ENCODE measurements around the gene SLC16A12. TPM values are rescaled to one million over a fixed set of nuclear protein-coding genes. Genes with fewer than 3 reads are reported as not detected.
"Not testable (repeated sequence)": the region's sequence is repeated elsewhere in the genome, so short reads cannot be mapped to it uniquely, and the experiment has no call there.

Gene SLC16A12
- total RNA-seq, 2 donors from 2014 or later: 0.20 to 0.24 TPM

- intact Hi-C loops (cut with DNase I): no loop called here
- Histone ChIP-seq H3K4me3 (no peak overlapping the region), H3K27me3 (no peaks in the 10 kb centered on the region), H3K36me3 (peaks cover 4% of the 10 kb centered on the region), H3K9ac (ENCODE audit: low read depth in 2 of 2, low read length in 2 of 2) (no peak overlapping the region), H3K9me3 (no peaks in the 10 kb centered on the region), H3K4me1 (no peaks in the 10 kb centered on the region), H3K27ac (no peak overlapping the region)
- no peak for TF ChIP-seq CTCF (IDR thresholded peaks at IDR 0.05)
- DNase-seq: no peak
Observed at GRCh38 chr10:89416465-89416864, 118.9 kb downstream of the SLC16A12 start.

GRCh38 chr10:89414879-89415821 lies 120.2 kb downstream of the SLC16A12 start:
- Histone ChIP-seq H3K27ac (peak overlapping the region; percentile 95), H3K4me1 (no peaks in the 10 kb centered on the region), H3K9ac (ENCODE audit: low read depth in 2 of 2, low read length in 2 of 2) (peak overlapping the region; percentile 65 to 74), H3K27me3 (no peaks in the 10 kb centered on the region), H3K4me3 (peak overlapping the region; percentile 93), H3K9me3 (no peaks in the 10 kb centered on the region), H3K36me3 (peaks cover 4% of the 10 kb centered on the region)
- peak; percentile 44 for DNase-seq
- intact Hi-C loops (cut with DNase I): no loop called here
- no peak for TF ChIP-seq CTCF (IDR thresholded peaks at IDR 0.05)

- H3K9me3 ChIP-seq: no peaks in the 10 kb centered on the region
- peak within 1 kb of the TSS; percentile 95 for H3K27ac ChIP-seq
- H3K36me3 ChIP-seq: peaks cover 4% of the 10 kb centered on the region
- TF ChIP-seq CTCF (IDR thresholded peaks at IDR 0.05): no peak
- H3K27me3 ChIP-seq: no peaks in the 10 kb centered on the region
- H3K4me3 ChIP-seq: peak within 1 kb of the TSS; percentile 93
- H3K4me1 ChIP-seq: no peaks in the 10 kb centered on the region
- peak; percentile 73 for DNase-seq
- intact Hi-C loops (cut with DNase I): no loop called here
- H3K9ac ChIP-seq (ENCODE audit: low read depth in 2 of 2, low read length in 2 of 2): peak within 1 kb of the TSS; percentile 65 to 74
Observed at GRCh38 chr10:89414146-89414878, 121.1 kb downstream of the SLC16A12 start, which contains the start of gene IFIT5. Gene IFIT5 (plus strand): TSS chr10:89414568. CDS start chr10:89414799, 231 bp downstream.

- TF ChIP-seq CTCF (IDR thresholded peaks at IDR 0.05): no peak
- intact Hi-C loops (cut with DNase I): no loop called here
- Histone ChIP-seq H3K4me3 (no peak overlapping the region), H3K9me3 (no peaks in the 10 kb centered on the region), H3K27ac (peak overlapping the region; percentile 95), H3K4me1 (no peaks in the 10 kb centered on the region), H3K9ac (ENCODE audit: low read depth in 2 of 2, low read length in 2 of 2) (peak overlapping the region in 1 of 2 donors; percentile 65), H3K27me3 (no peaks in the 10 kb centered on the region), H3K36me3 (peaks cover 4% of the 10 kb centered on the region)
- DNase-seq: no peak
Observed at GRCh38 chr10:89413398-89413912, 121.9 kb downstream of the SLC16A12 start.

- H3K9me3 ChIP-seq; H3K36me3 ChIP-seq; H3K4me1 ChIP-seq; H3K27ac ChIP-seq; H3K4me3 ChIP-seq; DNase-seq; H3K9ac ChIP-seq (ENCODE audit: low read depth in 2 of 2, low read length in 2 of 2); H3K27me3 ChIP-seq; intact Hi-C loops (cut with DNase I): not testable (repeated sequence)
Observed at GRCh38 chr10:89412276-89412675, 123.1 kb downstream of the SLC16A12 start.

GRCh38 chr10:89411135-89411534 lies 124.3 kb downstream of the SLC16A12 start:
- DNase-seq; H3K9ac ChIP-seq (ENCODE audit: low read depth in 2 of 2, low read length in 2 of 2); intact Hi-C loops (cut with DNase I); H3K4me3 ChIP-seq; H3K36me3 ChIP-seq; H3K9me3 ChIP-seq; H3K4me1 ChIP-seq; H3K27ac ChIP-seq; H3K27me3 ChIP-seq: not testable (repeated sequence)

GRCh38 chr10:89410551-89410950 lies 124.8 kb downstream of the SLC16A12 start:
- H3K4me1 ChIP-seq; H3K27ac ChIP-seq; H3K9me3 ChIP-seq; H3K36me3 ChIP-seq; intact Hi-C loops (cut with DNase I); H3K27me3 ChIP-seq; H3K4me3 ChIP-seq; DNase-seq; H3K9ac ChIP-seq (ENCODE audit: low read depth in 2 of 2, low read length in 2 of 2): not testable (repeated sequence)

GRCh38 chr10:89409282-89409681 lies 126.1 kb downstream of the SLC16A12 start:
- H3K4me1 ChIP-seq; H3K27ac ChIP-seq; H3K36me3 ChIP-seq; H3K9ac ChIP-seq (ENCODE audit: low read depth in 2 of 2, low read length in 2 of 2); DNase-seq; intact Hi-C loops (cut with DNase I); H3K4me3 ChIP-seq; H3K27me3 ChIP-seq; H3K9me3 ChIP-seq: not testable (repeated sequence)

GRCh38 chr10:89407792-89408191 lies 127.6 kb downstream of the SLC16A12 start:
- DNase-seq; H3K27ac ChIP-seq; H3K36me3 ChIP-seq; H3K9me3 ChIP-seq; H3K4me1 ChIP-seq; H3K9ac ChIP-seq (ENCODE audit: low read depth in 2 of 2, low read length in 2 of 2); H3K27me3 ChIP-seq; intact Hi-C loops (cut with DNase I); H3K4me3 ChIP-seq: not testable (repeated sequence)
